NCI-H146 treated with DMSO at 0.1 percent for 48 hours (cell line): ENCODE data around the gene CLCA1.

Experiments used
- DNase-seq: peaks from one replicate; lab custom pipeline; 2025; ENCODE audit not compliant: unreplicated experiment; lab: John Stamatoyannopoulos, UW

CLCA1 gene

GRCh38 chr1:86503406-86504136 is 34.8 kb downstream of the CLCA1 start:
- no peak for DNase-seq

GRCh38 chr1:86504137-86504479 is 35.4 kb downstream of the CLCA1 start:
- DNase-seq, result no peak

GRCh38 chr1:86504895-86505563 is 36.3 kb downstream of the CLCA1 start:
- no peak for DNase-seq

- no peak for DNase-seq
These were observed 36.8 kb downstream of the CLCA1 start for GRCh38 chr1:86505564-86505902.

- DNase-seq, result no peak
These were observed 39.3 kb downstream of the CLCA1 start for GRCh38 chr1:86507935-86508582.

GRCh38 chr1:86508583-86508969 is 39.8 kb downstream of the CLCA1 start:
- no peak for DNase-seq

GRCh38 chr1:86515597-86515996 is 46.9 kb downstream of the CLCA1 start:
- no peak for DNase-seq

- no peak for DNase-seq
These were observed 47.6 kb downstream of the CLCA1 start for GRCh38 chr1:86516335-86516734.

- no peak for DNase-seq
These were observed 48.6 kb downstream of the CLCA1 start for GRCh38 chr1:86517336-86517735.

GRCh38 chr1:86520789-86521521 is 52.2 kb downstream of the CLCA1 start:
- DNase-seq, result no peak

- DNase-seq, result no peak
These were observed 52.8 kb downstream of the CLCA1 start for GRCh38 chr1:86521522-86521891.

GRCh38 chr1:86522240-86522639 is 53.5 kb downstream of the CLCA1 start:
- no peak for DNase-seq

- DNase-seq, result no peak
These were observed 55.1 kb downstream of the CLCA1 start for GRCh38 chr1:86523670-86524354.

GRCh38 chr1:86527306-86527705 is 58.6 kb downstream of the CLCA1 start:
- DNase-seq, result no peak

- no peak for DNase-seq
These were observed 61.6 kb downstream of the CLCA1 start for GRCh38 chr1:86530211-86530845.

GRCh38 chr1:86537928-86538695 is 69.4 kb downstream of the CLCA1 start:
- no peak for DNase-seq

GRCh38 chr1:86538775-86539174 is 70.0 kb downstream of the CLCA1 start:
- no peak for DNase-seq

- no peak for DNase-seq
These were observed 73.1 kb downstream of the CLCA1 start for GRCh38 chr1:86541859-86542258.

- DNase-seq, result no peak
These were observed 73.9 kb downstream of the CLCA1 start for GRCh38 chr1:86542631-86543030.

GRCh38 chr1:86546787-86547221 is 78.1 kb downstream of the CLCA1 start, which contains the start of gene CLCA4:
Gene CLCA4 (plus strand): TSS chr1:86547078. CDS start chr1:86547120, 42 bp downstream.
- DNase-seq, result no peak
